Upper lobe of left lung (tissue), 6 donors: ENCODE data around the gene MYBPHL. TPM values are rescaled to one million over a fixed set of nuclear protein-coding genes. Genes with fewer than 3 reads are reported as not detected.

Experiments
- ATAC-seq, 2 donors: fragments of 200-7000 bp; cut with Tn5 transposase; one replicate each; pipeline ENCODE4 v1.9.1; 2022; ENCODE audit warnings: mild to moderate bottlenecking in 2 of 2, moderate library complexity in 2 of 2; ENCODE audit not compliant: low FRiP score in 2 of 2
- DNase-seq, 2 donors: peaks; one replicate each; pipeline ENCODE4 v3.0.0-alpha.2; 2019 to 2020
- H3K27ac ChIP-seq, 4 donors: fragments of 200-600 bp; sonication (generic); one replicate each; pipeline ENCODE4 v1.5.1; 2016 to 2019
- H3K27me3 ChIP-seq, 4 donors: fragments of 200-600 bp; sonication (generic); one replicate each; pipeline ENCODE4 v1.5.1; 2017 to 2019
- H3K36me3 ChIP-seq, 4 donors: fragments of 200-600 bp; sonication (generic); one replicate each; pipeline ENCODE4 v1.5.1; 2016 to 2019
- H3K4me1 ChIP-seq, 4 donors: fragments of 200-600 bp; sonication (generic); one replicate each; pipeline ENCODE4 v1.5.1; 2018 to 2019
- H3K4me3 ChIP-seq, 4 donors: fragments of 200-600 bp; sonication (generic); one replicate each; pipeline ENCODE4 v1.5.1; 2017 to 2019; ENCODE audit warnings: mild to moderate bottlenecking in 2 of 4, moderate library complexity in 1 of 4
- H3K9me3 ChIP-seq, 4 donors: fragments of 200-600 bp; sonication (generic); one replicate each; pipeline ENCODE4 v1.5.1; 2018 to 2019
- EP300 ChIP-seq, 4 donors: sonication (generic); formaldehyde crosslinking; IDR thresholded peaks; one replicate each; pipeline ENCODE4 v1.5.1; 2017; ENCODE audit warnings: antibody characterized with exemption in 4 of 4, control low read depth in 2 of 4
- POLR2A ChIP-seq, 4 donors: fragments of 450-650 bp; IDR thresholded peaks; one replicate each; pipeline ENCODE4 v1.5.1; 2016 to 2017; ENCODE audit warnings: antibody characterized with exemption in 4 of 4, mild to moderate bottlenecking in 2 of 4
- POLR2AphosphoS5 ChIP-seq, 2 donors: sonication (generic); formaldehyde crosslinking; IDR thresholded peaks; one replicate each; pipeline ENCODE4 v1.5.1; 2017; ENCODE audit warnings: antibody characterized with exemption in 2 of 2
- WGBS, 2 donors: methylation state at CpG; one replicate each; pipeline ENCODE4 v1.1.5; 2017 to 2018; 5-methylcytosine and 5-hydroxymethylcytosine counted together
- total RNA-seq, 6 donors: library from RNA; depleted of rRNA in 4 of 6; stranded (reverse); fragments of >200 nt in 4 of 6; gene quantifications; one replicate each; pipeline versions ENCODE4 v1.1.0 to v1.2.1, GENCODE V29; 2016 to 2021
- TF ChIP-seq, protein P1 (sequence below), 6 experiments: fragments of 450-650 bp in 4 of 6; fragments of 200-600 bp in 2 of 6; sonication (generic) in 2 of 6; IDR thresholded peaks; one replicate each; pipeline ENCODE4 v1.5.1; 2016 to 2019; ENCODE audit warnings: antibody characterized with exemption in 6 of 6
- donor health status: DM: no; HTN: no; CAD: no; lungs with moderate emphysema.
- donor health status: DM: no; HTN: yes; CAD: no; lungs with severe emphysema.

Gene MYBPHL
- total RNA-seq, 6 donors from 2014 or later = 1.8 to 8.6 (median 3.1) TPM; not detected in 1

DNA sequence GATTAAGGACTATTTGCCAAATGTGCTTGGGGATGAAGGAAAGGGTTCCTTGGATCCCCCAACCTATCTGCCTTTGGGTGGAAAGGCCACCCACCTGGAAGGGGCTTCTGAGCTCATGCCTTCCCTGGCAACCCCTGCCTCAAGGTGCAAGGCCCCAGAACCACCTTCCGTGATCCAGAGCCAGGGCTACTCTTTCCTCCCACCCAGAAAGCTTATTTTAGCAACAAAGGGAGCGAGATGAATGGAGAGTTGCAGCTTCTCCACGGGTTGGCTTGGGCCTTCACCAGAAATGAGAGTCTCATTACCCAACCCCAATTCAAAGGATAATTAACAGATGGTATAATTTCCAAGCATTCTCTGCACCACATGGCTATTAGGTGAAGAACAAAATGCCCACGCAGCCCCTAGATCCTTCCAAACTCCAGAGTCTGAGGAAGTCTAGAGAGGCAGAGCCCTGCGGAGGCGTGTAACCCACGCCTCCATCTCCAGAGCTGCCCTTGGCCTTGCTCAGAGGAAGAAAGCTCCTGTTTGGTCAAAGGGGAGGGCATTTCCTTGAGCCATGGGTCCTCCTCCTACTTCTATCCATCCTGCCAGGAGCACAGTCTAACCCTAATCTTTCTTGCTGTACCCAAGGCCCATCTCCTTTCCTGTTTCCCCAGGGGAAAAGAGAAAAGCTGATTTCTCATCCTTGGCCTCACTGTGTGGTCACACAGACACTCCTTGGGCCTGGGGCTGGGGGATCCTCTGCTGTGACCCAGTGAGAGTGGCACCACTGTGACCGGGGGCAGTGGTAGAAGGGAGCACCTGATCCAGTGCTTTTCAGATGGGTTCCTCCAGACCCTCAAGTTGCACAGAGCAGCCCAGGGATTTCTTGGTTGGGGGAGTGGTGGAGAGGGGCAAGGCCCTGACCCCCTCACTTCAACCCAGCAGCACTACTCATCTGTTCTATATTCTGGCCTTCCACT lies 59.1 kb downstream of the MYBPHL start:
- H3K27me3 ChIP-seq = peaks cover 0 to 7% (median 2%) of the 10 kb centered on the region in 4 donors
- no peaks in the 10 kb centered on the region for H3K9me3 ChIP-seq
- no peaks in the 10 kb centered on the region for H3K36me3 ChIP-seq
- TF ChIP-seq POLR2A (IDR thresholded peaks at IDR 0.05) (no peak), EP300 (IDR thresholded peaks at IDR 0.05) (no peak), POLR2AphosphoS5 (IDR thresholded peaks at IDR 0.05) (no peak)
- TF ChIP-seq, protein P1, sequence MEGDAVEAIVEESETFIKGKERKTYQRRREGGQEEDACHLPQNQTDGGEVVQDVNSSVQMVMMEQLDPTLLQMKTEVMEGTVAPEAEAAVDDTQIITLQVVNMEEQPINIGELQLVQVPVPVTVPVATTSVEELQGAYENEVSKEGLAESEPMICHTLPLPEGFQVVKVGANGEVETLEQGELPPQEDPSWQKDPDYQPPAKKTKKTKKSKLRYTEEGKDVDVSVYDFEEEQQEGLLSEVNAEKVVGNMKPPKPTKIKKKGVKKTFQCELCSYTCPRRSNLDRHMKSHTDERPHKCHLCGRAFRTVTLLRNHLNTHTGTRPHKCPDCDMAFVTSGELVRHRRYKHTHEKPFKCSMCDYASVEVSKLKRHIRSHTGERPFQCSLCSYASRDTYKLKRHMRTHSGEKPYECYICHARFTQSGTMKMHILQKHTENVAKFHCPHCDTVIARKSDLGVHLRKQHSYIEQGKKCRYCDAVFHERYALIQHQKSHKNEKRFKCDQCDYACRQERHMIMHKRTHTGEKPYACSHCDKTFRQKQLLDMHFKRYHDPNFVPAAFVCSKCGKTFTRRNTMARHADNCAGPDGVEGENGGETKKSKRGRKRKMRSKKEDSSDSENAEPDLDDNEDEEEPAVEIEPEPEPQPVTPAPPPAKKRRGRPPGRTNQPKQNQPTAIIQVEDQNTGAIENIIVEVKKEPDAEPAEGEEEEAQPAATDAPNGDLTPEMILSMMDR (IDR thresholded peaks at IDR 0.05) = no peak
- H3K4me1 ChIP-seq = peaks cover 4 to 20% (median 13%) of the 10 kb centered on the region in 4 donors
- ATAC-seq (no peak), DNase-seq (no peak)
- no peak overlapping the region for H3K4me3 ChIP-seq
- 91 to 97% methylated on average over 6 to 8 of the region's 8 CpGs for WGBS, 2 donors
- H3K27ac ChIP-seq = no peak overlapping the region

DNA sequence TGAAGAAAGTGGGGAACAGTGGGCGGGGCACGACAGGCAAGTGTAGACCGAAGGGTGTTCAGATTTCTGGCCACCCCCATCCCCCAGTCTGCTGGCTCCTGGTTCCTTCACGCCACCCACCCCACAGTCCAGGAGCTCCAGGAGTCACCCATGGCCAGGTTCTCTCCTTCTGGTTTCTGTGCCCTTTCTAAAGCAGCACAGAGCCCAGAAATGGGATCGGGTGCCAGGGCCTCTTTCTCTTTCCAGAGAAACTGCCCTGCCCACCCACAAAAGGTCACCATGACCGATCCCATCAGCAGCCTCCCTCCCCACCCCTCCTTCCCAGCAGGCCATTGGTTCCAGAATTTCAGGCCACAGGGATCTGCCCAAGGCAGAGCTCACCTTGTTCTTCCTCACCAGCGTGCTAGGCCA lies 60.7 kb downstream of the MYBPHL start:
- TF ChIP-seq EP300 (IDR thresholded peaks at IDR 0.05) = no peak
- TF ChIP-seq POLR2A (IDR thresholded peaks at IDR 0.05) = no peak
- TF ChIP-seq POLR2AphosphoS5 (IDR thresholded peaks at IDR 0.05) = no peak
- TF ChIP-seq, protein P1 (IDR thresholded peaks at IDR 0.05) = no peak
- Histone ChIP-seq H3K4me3 (no peak overlapping the region), H3K4me1 (peaks cover 12 to 35% (median 27%) of the 10 kb centered on the region in 4 donors), H3K27me3 (peaks cover 0 to 7% (median 2%) of the 10 kb centered on the region in 4 donors), H3K9me3 (no peaks in the 10 kb centered on the region), H3K36me3 (no peaks in the 10 kb centered on the region), H3K27ac (no peak overlapping the region)
- DNase-seq (no peak), ATAC-seq (no peak)
- WGBS, 2 donors = 88 to 89% methylated on average over 7 of the region's 7 CpGs

DNA sequence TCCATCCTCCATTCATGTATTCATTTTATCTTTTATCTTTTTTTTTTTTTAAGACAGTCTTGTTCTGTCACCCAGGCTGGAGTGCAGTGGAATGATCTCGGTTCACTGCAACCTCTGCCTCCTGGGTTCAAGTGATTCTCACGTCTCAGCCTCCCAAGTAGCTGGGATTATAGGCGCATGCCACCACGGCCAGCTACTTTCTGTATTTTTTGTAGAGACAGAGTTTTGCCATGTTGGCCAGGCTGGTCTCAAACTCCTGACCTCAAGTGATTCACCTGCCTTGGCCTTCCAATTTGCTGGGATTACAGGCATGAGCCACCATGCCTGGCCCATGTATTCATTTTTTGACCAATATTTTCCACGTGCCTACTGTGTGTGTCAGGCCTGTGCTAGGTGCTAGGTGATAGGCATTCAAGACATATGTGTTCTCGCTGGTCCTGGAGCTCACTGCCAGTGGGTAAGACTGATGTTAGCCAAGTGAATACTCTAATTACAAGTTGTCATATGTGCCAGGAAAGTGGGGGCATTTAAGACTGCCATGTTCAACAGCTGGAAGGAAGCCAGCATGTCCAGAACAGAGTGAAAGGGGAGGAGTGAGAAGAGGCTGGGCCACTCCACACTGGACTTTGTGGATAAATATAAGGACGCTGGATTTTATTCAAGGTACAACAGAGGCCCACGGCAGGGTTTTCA lies 62.8 kb downstream of the MYBPHL start:
- H3K9me3 ChIP-seq = no peaks in the 10 kb centered on the region
- ATAC-seq (no peak), DNase-seq (no peak)
- peaks cover 0 to 5% (median 3%) of the 10 kb centered on the region in 4 donors for H3K36me3 ChIP-seq
- WGBS, 2 donors = 79 to 81% methylated on average over 8 of the region's 8 CpGs
- no peak for TF ChIP-seq POLR2AphosphoS5 (IDR thresholded peaks at IDR 0.05)
- TF ChIP-seq, protein P1 (IDR thresholded peaks at IDR 0.05) = no peak
- no peak for TF ChIP-seq EP300 (IDR thresholded peaks at IDR 0.05)
- TF ChIP-seq POLR2A (IDR thresholded peaks at IDR 0.05) = no peak
- H3K4me1 ChIP-seq = peaks cover 18 to 32% (median 25%) of the 10 kb centered on the region in 4 donors
- H3K27me3 ChIP-seq = no peaks in the 10 kb centered on the region
- no peak overlapping the region for H3K4me3 ChIP-seq
- H3K27ac ChIP-seq = no peak overlapping the region

DNA sequence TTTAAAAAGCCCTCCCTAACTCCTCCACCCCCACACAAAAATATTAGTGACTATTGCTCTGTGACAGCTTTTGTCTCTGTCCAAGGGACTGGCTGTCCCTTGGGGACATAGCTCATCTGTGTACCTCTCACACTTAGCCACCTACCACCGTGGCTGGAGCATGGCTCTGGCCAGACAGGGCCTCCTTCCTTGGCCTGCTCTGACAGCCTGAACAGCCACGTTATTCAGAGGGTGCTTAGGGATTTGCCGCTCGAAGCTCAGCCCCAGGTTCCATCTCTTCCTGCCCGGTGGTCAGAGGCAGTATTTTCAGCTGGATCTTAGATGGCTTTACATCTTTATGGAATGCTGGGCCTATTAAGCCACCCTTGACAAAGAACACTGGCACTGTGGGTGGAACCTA lies 63.6 kb downstream of the MYBPHL start:
- no peak for TF ChIP-seq EP300 (IDR thresholded peaks at IDR 0.05)
- TF ChIP-seq, protein P1 (IDR thresholded peaks at IDR 0.05) = no peak
- no peak for TF ChIP-seq POLR2A (IDR thresholded peaks at IDR 0.05)
- no peak for TF ChIP-seq POLR2AphosphoS5 (IDR thresholded peaks at IDR 0.05)
- no peaks in the 10 kb centered on the region for H3K27me3 ChIP-seq
- 64 to 76% methylated on average over 5 of the region's 5 CpGs for WGBS, 2 donors
- peaks cover 6 to 13% (median 9%) of the 10 kb centered on the region in 4 donors for H3K36me3 ChIP-seq
- no peaks in the 10 kb centered on the region for H3K9me3 ChIP-seq
- H3K4me1 ChIP-seq = peaks cover 15 to 25% (median 21%) of the 10 kb centered on the region in 4 donors
- DNase-seq (no peak), ATAC-seq (no peak)
- no peak overlapping the region for H3K27ac ChIP-seq
- H3K4me3 ChIP-seq = no peak overlapping the region
